D721Med (cell line): ENCODE measurements around the gene C10orf90.

Source experiments
- DNase-seq: peaks from one replicate; pipeline ENCODE4 v3.0.0; 2011; ENCODE audit warnings: low spot score; ENCODE audit not compliant: insufficient read length
- FAIRE-seq: peaks from 2 replicates; lab custom pipeline; 2011; peaks lifted over from hg19 to GRCh38; lab: Jason Lieb, UNC
- CTCF ChIP-seq: IDR thresholded peaks from 2 replicates; pipeline ENCODE4 v1.5.1; 2012; ENCODE audit warnings: mild to moderate bottlenecking, control low read depth; ENCODE audit not compliant: insufficient read depth; ENCODE audit errors: missing control alignments

Gene C10orf90

GRCh38 chr10:126459878-126460481, 210.5 kb downstream of the C10orf90 start:
- FAIRE-seq (no peak), DNase-seq (no peak)
- TF ChIP-seq CTCF, result no peak

- no peak for TF ChIP-seq CTCF
- no peak for DNase-seq
- no peak for FAIRE-seq
Measured at GRCh38 chr10:126459032-126459831, 211.3 kb downstream of the C10orf90 start.

GRCh38 chr10:126458466-126458865, 212.0 kb downstream of the C10orf90 start:
- FAIRE-seq, result no peak
- no peak for TF ChIP-seq CTCF
- DNase-seq, result no peak

GRCh38 chr10:126456632-126457031, 213.9 kb downstream of the C10orf90 start:
- no peak for DNase-seq
- TF ChIP-seq CTCF, result no peak
- no peak for FAIRE-seq

GRCh38 chr10:126455766-126456405, 214.6 kb downstream of the C10orf90 start:
- TF ChIP-seq CTCF, result no peak
- FAIRE-seq (no peak), DNase-seq (no peak)

- no peak for FAIRE-seq
- no peak for TF ChIP-seq CTCF
- DNase-seq, result no peak
Measured at GRCh38 chr10:126455036-126455765, 215.3 kb downstream of the C10orf90 start.
